Activated CD4-positive, alpha-beta T cell treated with anti-CD3 and anti-CD28 coated beads, Interleukin-2, Interleukin-6, amounts not matched to agents 100 ng/mL and 50 ng/mL, durations not matched to agents 16 hours and 8 hours (primary cell): ENCODE data around the gene PSMD9.
"Not testable (repeated sequence)": the region's sequence is repeated elsewhere in the genome, so short reads cannot be mapped to it uniquely, and the experiment has no call there.

ENCODE experiments used
- DNase-seq: peaks from one replicate; pipeline ENCODE4 v3.0.0-alpha.2; 2020

The PSMD9 gene

GRCh38 chr12:121926874-121927706 is 38.5 kb downstream of the PSMD9 start:
- DNase-seq = no peak

- no peak for DNase-seq
These were observed 39.2 kb downstream of the PSMD9 start for GRCh38 chr12:121927813-121928212.

GRCh38 chr12:121929545-121929944 is 41.0 kb downstream of the PSMD9 start:
- DNase-seq = not testable (repeated sequence)

GRCh38 chr12:121930862-121931261 is 42.3 kb downstream of the PSMD9 start:
- no peak for DNase-seq

GRCh38 chr12:121932176-121932536 is 43.6 kb downstream of the PSMD9 start:
- no peak for DNase-seq

- DNase-seq = no peak
These were observed 44.4 kb downstream of the PSMD9 start for GRCh38 chr12:121932914-121933521.

- no peak for DNase-seq
These were observed 45.1 kb downstream of the PSMD9 start for GRCh38 chr12:121933522-121934308.

- DNase-seq = no peak
These were observed 45.7 kb downstream of the PSMD9 start for GRCh38 chr12:121934309-121934664.

GRCh38 chr12:121937654-121938053 is 49.1 kb downstream of the PSMD9 start:
- DNase-seq = no peak

- no peak for DNase-seq
These were observed 50.6 kb downstream of the PSMD9 start for GRCh38 chr12:121939186-121939585.

- DNase-seq = no peak
These were observed 51.6 kb downstream of the PSMD9 start for GRCh38 chr12:121939992-121940766.

GRCh38 chr12:121942145-121942718 is 53.6 kb downstream of the PSMD9 start:
- no peak for DNase-seq

GRCh38 chr12:121943926-121944325 is 55.3 kb downstream of the PSMD9 start:
- no peak for DNase-seq

GRCh38 chr12:121946313-121947025 is 57.9 kb downstream of the PSMD9 start:
- no peak for DNase-seq

GRCh38 chr12:121947981-121948380 is 59.4 kb downstream of the PSMD9 start:
- DNase-seq = no peak

GRCh38 chr12:121949648-121950397 is 61.2 kb downstream of the PSMD9 start:
- DNase-seq = no peak

- DNase-seq = no peak
These were observed 64.6 kb downstream of the PSMD9 start for GRCh38 chr12:121953117-121953692.

GRCh38 chr12:121953695-121954094 is 65.1 kb downstream of the PSMD9 start:
- DNase-seq = no peak

- DNase-seq = no peak
These were observed 67.0 kb downstream of the PSMD9 start for GRCh38 chr12:121955258-121956237.
